ENCODE results near the gene CBR3. TPM values are rescaled to one million over a fixed set of nuclear protein-coding genes. Genes with fewer than 3 reads are reported as not detected.

Gene CBR3
- total and polyA plus RNA-seq, 2 of the 13 experiments (the other 11 are each of a cell fraction or from before 2014, with no cell fraction given), result not detected

DNA sequence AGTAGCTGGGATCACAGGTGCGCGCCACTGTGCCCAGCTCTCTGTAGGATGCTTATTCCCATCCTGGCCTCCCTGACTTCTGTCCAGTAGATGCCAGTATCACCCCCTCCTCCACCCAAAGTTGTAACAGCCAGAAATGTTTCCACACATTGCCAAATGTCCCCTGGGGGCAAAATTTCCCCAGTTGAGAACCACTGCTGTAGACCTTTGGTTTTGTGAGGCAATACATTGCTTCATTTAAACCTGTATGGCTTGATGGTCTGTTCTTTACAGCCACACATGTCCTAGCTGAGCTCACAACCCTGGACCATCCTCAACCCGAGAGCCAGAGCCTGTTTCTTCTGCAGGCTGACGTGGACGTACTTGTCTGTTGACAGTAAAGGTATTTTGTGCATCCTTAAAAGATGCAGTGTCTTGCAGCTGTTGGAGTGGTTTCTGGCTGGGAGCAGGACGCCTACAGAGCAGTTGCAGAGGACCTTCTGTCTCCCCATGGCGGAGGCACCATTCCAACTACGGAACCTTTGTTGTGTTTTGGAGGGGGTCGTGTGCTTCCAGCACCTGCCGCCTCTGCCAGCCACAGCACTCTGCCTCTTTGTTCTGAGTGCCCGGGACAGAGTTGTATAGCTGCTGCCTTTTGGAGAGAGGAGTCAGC is 48.4 kb downstream of the CBR3 start:
- Histone ChIP-seq H4K20me1 (ENCODE audit: insufficient read depth, low read length) (no peaks in the 10 kb centered on the region), H3K9ac (ENCODE audit: insufficient read depth, low read depth, low read length) (no peak overlapping the region), H3K79me2 (ENCODE audit: insufficient read depth, low read length) (no peaks in the 10 kb centered on the region), H2AFZ (ENCODE audit: low read length) (no peak overlapping the region), H3K4me3 (replicated peaks in 1 of 3; ENCODE audit: insufficient read depth in 1 of 3, low read depth in 2 of 3, low read length in 3 of 3) (no peak overlapping the region), H3K36me3 (replicated peaks in 1 of 2; ENCODE audit: control insufficient read depth in 1 of 2, insufficient read depth in 2 of 2, low read length in 2 of 2) (no peaks in the 10 kb centered on the region; a peak in 2 of 5 replicates), H3K9me3 (ENCODE audit: low read length) (no peaks in the 10 kb centered on the region), H3K27ac (ENCODE audit: extremely low read length, insufficient read depth, low read length) (no peak overlapping the region), H3K4me1 (ENCODE audit: insufficient read depth, low read length) (peaks cover 8% of the 10 kb centered on the region), H3K27me3 (ENCODE audit: control insufficient read depth in 1 of 2, insufficient read depth in 2 of 2, low read length in 2 of 2) (no peaks in the 10 kb centered on the region), H3K4me2 (ENCODE audit: low read depth, low read length) (no peak overlapping the region)
- TF ChIP-seq ARNTL (CRISPR knock-in tag; IDR thresholded peaks at IDR 0.05) (no peak), ZNF543 (CRISPR knock-in tag; IDR thresholded peaks at IDR 0.05) (no peak), ZSCAN9 (CRISPR knock-in tag; IDR thresholded peaks at IDR 0.05; ENCODE audit: borderline replicate concordance) (no peak), GABPB1 (CRISPR knock-in tag; IDR thresholded peaks at IDR 0.05) (no peak), ZNF367 (CRISPR knock-in tag; IDR thresholded peaks at IDR 0.05; ENCODE audit: borderline replicate concordance) (no peak), ZNF550 (CRISPR knock-in tag; IDR thresholded peaks at IDR 0.05; ENCODE audit: borderline replicate concordance) (no peak), TERF1 (CRISPR knock-in tag; IDR thresholded peaks at IDR 0.05) (no peak), LBX2 (CRISPR knock-in tag; IDR thresholded peaks at IDR 0.05; ENCODE audit: borderline replicate concordance) (no peak), ZNF660 (CRISPR knock-in tag; IDR thresholded peaks at IDR 0.05; ENCODE audit: borderline replicate concordance, low read depth) (no peak), ZNF615 (CRISPR knock-in tag; IDR thresholded peaks at IDR 0.05; ENCODE audit: borderline replicate concordance) (no peak), PCBP2 (optimal IDR thresholded peaks at IDR 0.05; ENCODE audit: low read depth, low read length, poor library complexity, severe bottlenecking) (no peak), MXD1 (CRISPR knock-in tag; IDR thresholded peaks at IDR 0.05) (no peak), ZNF441 (CRISPR knock-in tag; IDR thresholded peaks at IDR 0.05; ENCODE audit: borderline replicate concordance) (no peak), ISX (CRISPR knock-in tag; conservative IDR thresholded peaks at IDR 0.05) (no peak)
- TF ChIP-seq, protein P1, sequence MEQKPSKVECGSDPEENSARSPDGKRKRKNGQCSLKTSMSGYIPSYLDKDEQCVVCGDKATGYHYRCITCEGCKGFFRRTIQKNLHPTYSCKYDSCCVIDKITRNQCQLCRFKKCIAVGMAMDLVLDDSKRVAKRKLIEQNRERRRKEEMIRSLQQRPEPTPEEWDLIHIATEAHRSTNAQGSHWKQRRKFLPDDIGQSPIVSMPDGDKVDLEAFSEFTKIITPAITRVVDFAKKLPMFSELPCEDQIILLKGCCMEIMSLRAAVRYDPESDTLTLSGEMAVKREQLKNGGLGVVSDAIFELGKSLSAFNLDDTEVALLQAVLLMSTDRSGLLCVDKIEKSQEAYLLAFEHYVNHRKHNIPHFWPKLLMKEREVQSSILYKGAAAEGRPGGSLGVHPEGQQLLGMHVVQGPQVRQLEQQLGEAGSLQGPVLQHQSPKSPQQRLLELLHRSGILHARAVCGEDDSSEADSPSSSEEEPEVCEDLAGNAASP (CRISPR knock-in tag; IDR thresholded peaks at IDR 0.05; ENCODE audit: borderline replicate concordance), result no peak
- ChIA-PET CTCF (ENCODE audit: low intra/inter-chr PET ratio, low total read pairs) (no interaction called here), POLR2A (interaction anchor here (0.6 kb wide), 1 partner anchor 122 kb away, joined by 3 read pairs; no protein-coding TSS in a partner anchor)
- WGBS (ENCODE audit: low lambda C conversion rate), result 93% methylated on average over 10 of the region's 11 CpGs
- intact Hi-C loops (cut with micrococcal nuclease; ENCODE audit: unreplicated experiment), result no loop called here
- no TSS peak for BruUV-seq (replicated peaks)
- DNase-seq (ENCODE audit: low spot score) (no peak), FAIRE-seq (no peak), ATAC-seq (no peak)
- in situ Hi-C loops (cut with HindIII; ENCODE audit: extremely low pct_ligation_motif_present, low pct_unique_long_range_greater_than_20kb), result no loop called here
